Thymus (tissue), 11 donors: ENCODE measurements around the gene PROM2. TPM values are rescaled to one million over a fixed set of nuclear protein-coding genes. Genes with fewer than 3 reads are reported as not detected.
A peak's percentile ranks its signal among the peaks of the same experiment; 100 is the strongest.

Source experiments
- DNase-seq, 9 donors: peaks; one replicate each; pipeline ENCODE4 v3.0.0-alpha.2; 2013; ENCODE audit warnings: low spot score in 9 of 9, low read depth in 6 of 9, missing footprints in 1 of 9
- H3K27ac ChIP-seq, 2 donors: one replicate each; pipeline ENCODE4 v1.5.1; 2013; ENCODE audit warnings: control low read depth in 1 of 2, low read depth in 1 of 2, low read length in 1 of 2, mild to moderate bottlenecking in 1 of 2, moderate library complexity in 1 of 2
- H3K27me3 ChIP-seq, 2 donors: one replicate each; pipeline ENCODE4 v1.5.1; 2013; ENCODE audit warnings: low read length in 1 of 2; ENCODE audit not compliant: control insufficient read depth in 2 of 2, insufficient read depth in 1 of 2
- H3K36me3 ChIP-seq, 2 donors: one replicate each; pipeline ENCODE4 v1.5.1; 2013; ENCODE audit warnings: low read length in 1 of 2, mild to moderate bottlenecking in 1 of 2, moderate library complexity in 1 of 2; ENCODE audit not compliant: control insufficient read depth in 2 of 2, insufficient read depth in 2 of 2
- H3K4me1 ChIP-seq, 2 donors: one replicate each; pipeline ENCODE4 v1.5.1; 2013; ENCODE audit warnings: low read length in 2 of 2; ENCODE audit not compliant: control insufficient read depth in 2 of 2, insufficient read depth in 2 of 2
- H3K4me3 ChIP-seq, 2 donors: one replicate each; pipeline ENCODE4 v1.5.1; 2013; ENCODE audit warnings: low read length in 2 of 2, control low read depth in 1 of 2, mild to moderate bottlenecking in 1 of 2
- H3K9me3 ChIP-seq, 2 donors: one replicate each; pipeline ENCODE4 v1.5.1; 2013; ENCODE audit warnings: low read length in 1 of 2, mild to moderate bottlenecking in 1 of 2; ENCODE audit not compliant: control insufficient read depth in 2 of 2, insufficient read depth in 1 of 2
- WGBS: extraction: QIAGEN DNeasy Blood & Tissue Kit; methylation state at CpG from one replicate; pipeline ENCODE4 v1.1.7; 2013; 5-methylcytosine and 5-hydroxymethylcytosine counted together
- polyA plus RNA-seq: library from polyadenylated mRNA; stranded (reverse); fragments of 200-250 nt; gene quantifications from one replicate; pipeline ENCODE4 v1.2.3, GENCODE V29; 2013
- total RNA-seq: library from RNA; stranded (reverse); fragments of 120-200 nt; gene quantifications from one replicate; pipeline ENCODE4 v1.2.4, GENCODE V29; 2013
- donor health status: healthy.

PROM2 gene
- total and polyA plus RNA-seq, 2 donors = 2.3 to 4.3 TPM

DNA sequence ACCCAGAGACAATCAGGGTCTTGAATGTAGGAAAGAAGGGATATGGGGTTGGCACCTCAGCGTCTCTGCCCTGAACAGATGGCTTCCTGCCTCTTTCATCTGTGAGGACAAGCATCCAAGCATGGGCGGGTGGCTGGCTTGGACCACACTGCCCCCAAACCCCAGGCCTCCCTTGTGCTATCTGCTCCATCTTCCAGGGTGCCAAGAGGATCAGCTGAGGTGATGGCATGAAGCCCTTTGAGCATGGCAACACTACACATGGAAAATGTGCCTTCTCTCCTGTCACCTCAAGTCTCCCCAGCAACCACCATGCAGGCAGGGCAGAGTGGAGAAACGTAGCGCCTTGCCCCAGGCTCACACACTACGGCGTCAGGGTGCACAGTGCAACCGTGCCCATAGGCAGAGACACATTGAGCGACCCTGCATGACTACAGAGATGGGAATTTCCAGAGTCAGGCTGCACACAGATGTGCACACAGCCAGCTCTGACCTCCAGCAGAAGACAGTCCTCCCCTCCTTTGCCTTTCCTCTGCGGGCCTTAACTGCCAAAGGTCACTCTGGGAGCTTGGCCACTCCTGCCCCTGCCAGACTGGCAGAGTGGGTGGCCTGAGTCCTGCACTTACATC is 24.4 kb downstream of the PROM2 start:
- Histone ChIP-seq H3K27me3 (no peaks in the 10 kb centered on the region), H3K27ac (no peak overlapping the region), H3K9me3 (no peaks in the 10 kb centered on the region), H3K4me3 (no peak overlapping the region), H3K36me3 (no peaks in the 10 kb centered on the region), H3K4me1 (no peaks in the 10 kb centered on the region)
- WGBS = 91% methylated on average over 9 of the region's 9 CpGs
- DNase-seq = no peak

DNA sequence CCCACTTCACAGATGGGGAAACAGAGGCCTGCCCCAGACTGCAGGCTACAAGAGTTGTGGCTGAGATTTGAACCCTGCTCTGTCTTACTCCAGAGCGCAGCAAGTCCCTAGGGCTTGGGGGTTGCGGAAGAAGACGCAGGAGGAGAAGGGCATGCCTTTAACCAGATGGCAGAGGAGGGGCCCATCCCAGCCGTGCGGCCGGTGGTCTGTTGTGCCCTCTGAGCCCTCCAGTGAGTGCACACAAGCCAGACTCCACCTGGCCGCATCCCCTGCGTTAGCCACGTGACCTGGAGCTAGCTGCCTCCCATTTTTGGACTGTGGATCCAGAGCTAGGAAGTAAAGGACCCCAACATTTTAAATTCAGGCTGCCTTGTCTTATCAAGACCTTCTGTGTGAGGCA is 25.7 kb downstream of the PROM2 start:
- Histone ChIP-seq H3K27me3 (no peaks in the 10 kb centered on the region), H3K36me3 (no peaks in the 10 kb centered on the region), H3K4me1 (no peaks in the 10 kb centered on the region), H3K9me3 (no peaks in the 10 kb centered on the region), H3K27ac (no peak overlapping the region), H3K4me3 (no peak overlapping the region)
- no peak for DNase-seq
- WGBS = 92% methylated on average over 9 of the region's 9 CpGs

- Histone ChIP-seq H3K27ac (no peak overlapping the region), H3K4me3 (no peak overlapping the region), H3K9me3 (no peaks in the 10 kb centered on the region), H3K27me3 (no peaks in the 10 kb centered on the region), H3K36me3 (no peaks in the 10 kb centered on the region), H3K4me1 (no peaks in the 10 kb centered on the region)
- DNase-seq = peak in 1 of 9 donors; percentile 7
- WGBS = 23% methylated on average over 11 of the region's 11 CpGs
Measured at GRCh38 chr2:95300450-95300849, 26.2 kb downstream of the PROM2 start.

DNA sequence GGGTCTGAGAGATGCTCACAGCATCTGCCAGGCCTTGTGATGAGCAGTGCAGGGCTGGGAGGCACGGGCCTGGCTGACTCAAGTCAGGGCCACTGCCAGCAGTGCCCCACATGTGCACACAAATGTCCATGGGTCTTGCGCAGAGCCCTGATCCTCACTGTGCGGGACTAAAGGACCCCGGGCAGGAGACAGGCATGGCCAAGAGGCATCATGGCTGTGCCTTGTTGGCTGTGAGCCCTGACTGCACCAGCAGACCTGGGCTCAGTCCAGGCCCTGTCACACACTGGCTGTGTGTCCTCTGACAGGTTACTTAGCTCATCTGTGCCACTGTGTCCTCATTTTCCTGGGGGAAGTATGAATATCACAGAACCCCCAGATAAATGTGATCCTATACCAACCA is 26.9 kb downstream of the PROM2 start:
- Histone ChIP-seq H3K27ac (no peak overlapping the region), H3K4me3 (no peak overlapping the region), H3K27me3 (no peaks in the 10 kb centered on the region), H3K4me1 (no peaks in the 10 kb centered on the region), H3K9me3 (no peaks in the 10 kb centered on the region), H3K36me3 (no peaks in the 10 kb centered on the region)
- DNase-seq = no peak
- WGBS = 94% methylated on average over 4 of the region's 4 CpGs

DNA sequence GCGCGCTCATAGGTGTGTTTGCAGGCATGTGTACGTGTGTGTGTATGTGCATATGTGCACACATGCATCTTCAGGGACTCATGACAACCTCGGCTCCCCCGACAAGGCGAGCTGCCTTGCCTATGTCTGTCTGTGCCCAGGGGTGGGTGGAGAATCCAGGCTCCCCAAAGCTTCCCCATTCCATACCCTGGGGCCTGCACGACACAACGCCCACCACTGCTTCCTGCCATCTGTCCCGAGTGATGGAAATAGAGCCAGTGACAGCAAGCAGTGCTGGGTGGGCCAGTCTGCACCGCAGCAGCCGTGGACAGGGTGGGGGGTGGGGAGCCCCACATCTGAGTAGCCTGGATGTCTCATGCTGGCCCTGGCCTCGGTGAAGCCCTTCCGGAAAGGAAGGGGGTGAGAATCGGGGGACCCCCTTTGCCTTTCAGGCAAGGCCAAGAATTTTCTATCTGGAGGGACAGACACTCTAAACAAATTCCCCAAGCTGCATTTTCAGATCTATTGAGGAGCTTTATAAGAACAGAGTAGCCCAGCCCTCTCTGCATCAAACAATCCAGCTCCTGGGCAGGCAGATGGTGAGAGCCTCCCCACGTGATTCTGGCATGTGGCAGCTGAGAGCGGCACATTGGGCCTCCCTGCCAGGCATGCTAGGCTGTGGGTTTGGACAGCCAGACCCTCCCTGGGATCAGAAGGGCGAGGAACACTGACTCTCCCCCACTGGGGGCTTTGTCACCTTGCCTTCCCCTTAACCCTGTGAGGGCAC is 27.8 kb downstream of the PROM2 start:
- Histone ChIP-seq H3K27me3 (no peaks in the 10 kb centered on the region), H3K27ac (no peak overlapping the region), H3K4me3 (no peak overlapping the region), H3K9me3 (no peaks in the 10 kb centered on the region), H3K4me1 (no peaks in the 10 kb centered on the region), H3K36me3 (no peaks in the 10 kb centered on the region)
- WGBS = 64% methylated on average over 17 of the region's 17 CpGs
- DNase-seq = no peak

DNA sequence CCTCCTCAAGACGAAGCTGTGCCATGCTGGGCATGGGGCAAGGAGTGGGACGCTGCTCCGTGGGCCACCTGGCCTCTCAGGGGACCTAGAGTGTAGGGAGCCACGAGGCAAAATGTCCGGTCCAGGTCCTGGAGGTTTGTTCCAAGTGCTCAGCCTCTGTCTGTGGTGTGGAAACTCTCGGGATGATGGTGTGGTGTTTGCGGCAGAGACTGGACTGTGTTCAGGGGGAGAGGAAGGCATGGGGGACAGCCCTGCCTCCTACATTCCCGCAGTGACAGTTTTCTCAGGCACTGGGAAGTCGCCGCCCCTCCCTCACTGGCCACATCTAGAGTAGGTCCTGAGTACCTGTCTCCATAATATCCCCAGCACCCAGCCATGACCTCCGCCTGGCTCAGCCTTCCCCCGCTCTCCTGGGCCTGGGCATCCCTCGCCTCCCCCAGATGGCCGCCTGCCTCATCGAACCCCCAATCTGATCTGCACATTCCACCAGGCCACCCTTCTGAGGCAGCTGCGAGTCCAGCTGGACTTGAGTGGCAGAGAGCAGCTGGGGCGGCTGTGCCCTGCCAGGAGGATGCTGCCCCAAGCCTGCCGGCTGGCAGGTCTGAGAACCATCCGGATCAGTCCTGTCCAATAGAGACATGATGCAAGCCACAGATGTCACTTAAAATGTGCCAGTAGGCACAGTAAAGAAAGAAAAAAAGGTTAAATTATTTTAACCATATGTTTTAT is 29.1 kb downstream of the PROM2 start:
- WGBS = 95% methylated on average over 19 of the region's 19 CpGs
- no peaks in the 10 kb centered on the region for H3K4me1 ChIP-seq
- no peak overlapping the region for H3K4me3 ChIP-seq
- H3K36me3 ChIP-seq = no peaks in the 10 kb centered on the region
- no peak for DNase-seq
- no peak overlapping the region for H3K27ac ChIP-seq
- H3K9me3 ChIP-seq = no peaks in the 10 kb centered on the region
- H3K27me3 ChIP-seq = no peaks in the 10 kb centered on the region

GRCh38 chr2:95305380-95306061 is 31.3 kb downstream of the PROM2 start:
- no peak for DNase-seq
- Histone ChIP-seq H3K9me3 (no peaks in the 10 kb centered on the region), H3K36me3 (no peaks in the 10 kb centered on the region), H3K4me3 (no peak overlapping the region), H3K4me1 (no peaks in the 10 kb centered on the region), H3K27me3 (no peaks in the 10 kb centered on the region), H3K27ac (no peak overlapping the region)
- WGBS = 92% methylated on average over 15 of the region's 15 CpGs

DNA sequence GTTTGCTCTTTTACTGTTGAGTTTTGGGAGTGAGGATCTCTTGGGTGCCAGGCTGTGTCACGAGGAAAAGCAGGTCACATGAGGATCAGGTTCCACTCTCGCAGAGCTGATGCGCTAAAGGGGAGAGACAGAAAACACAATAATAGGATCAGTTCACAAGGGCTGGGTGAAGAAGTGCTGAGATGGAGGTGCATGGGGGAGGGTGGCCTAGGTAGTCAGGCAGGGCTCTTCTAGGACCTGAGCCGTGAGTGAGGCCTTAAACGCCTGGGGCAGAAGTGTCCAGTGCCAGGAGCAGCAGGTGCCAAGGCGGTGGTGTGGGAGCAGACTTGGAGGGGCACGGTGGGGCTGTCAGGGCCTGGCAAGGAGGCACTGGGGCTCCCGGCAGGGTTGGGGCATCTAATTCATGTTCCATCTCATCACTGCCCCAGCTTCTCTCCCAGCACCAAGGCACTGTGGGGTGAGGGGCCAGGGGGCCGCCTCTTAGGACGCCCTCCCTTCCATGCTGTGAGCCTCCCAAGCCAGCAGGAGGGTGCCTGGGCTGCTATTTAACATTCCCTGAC is 32.2 kb downstream of the PROM2 start:
- DNase-seq = no peak
- no peak overlapping the region for H3K27ac ChIP-seq
- no peaks in the 10 kb centered on the region for H3K9me3 ChIP-seq
- no peaks in the 10 kb centered on the region for H3K36me3 ChIP-seq
- 94% methylated on average over 10 of the region's 10 CpGs for WGBS
- H3K4me3 ChIP-seq = no peak overlapping the region
- H3K4me1 ChIP-seq = no peaks in the 10 kb centered on the region
- no peaks in the 10 kb centered on the region for H3K27me3 ChIP-seq
